Right lobe of liver (tissue), 6 donors: ENCODE results near the gene LRRC15. TPM values are rescaled to one million over a fixed set of nuclear protein-coding genes. Genes with fewer than 3 reads are reported as not detected.

Experiments
- ATAC-seq, 4 donors: fragments of 200-7000 bp; cut with Tn5 transposase; one replicate each; pipeline ENCODE4 v1.9.1; 2020; ENCODE audit warnings: mild to moderate bottlenecking in 4 of 4, moderate library complexity in 4 of 4
- DNase-seq, 3 donors: peaks; one replicate each; pipeline ENCODE4 v3.0.0-alpha.2; 2020
- H3K27ac ChIP-seq, 3 donors: fragments of 200-600 bp; one replicate each; pipeline ENCODE4 v1.8.0; 2022
- H3K27me3 ChIP-seq, 2 donors: fragments of 200-600 bp; one replicate each; pipeline ENCODE4 v1.8.0; 2022
- H3K36me3 ChIP-seq, 4 donors: fragments of 200-600 bp; sonication (generic) in 1 of 4; one replicate each; pipeline versions ENCODE4 v1.5.1 to v1.8.0; 2017 to 2022; ENCODE audit warnings: control low read depth in 1 of 4
- H3K4me1 ChIP-seq, 4 donors: fragments of 200-600 bp; sonication (generic) in 1 of 4; one replicate each; pipeline versions ENCODE4 v1.5.1 to v1.8.0; 2017 to 2022; ENCODE audit warnings: control low read depth in 1 of 4
- H3K4me3 ChIP-seq, 3 donors: fragments of 200-600 bp; one replicate each; pipeline ENCODE4 v1.8.0; 2022
- H3K9me3 ChIP-seq, 4 donors: fragments of 200-600 bp; sonication (generic) in 1 of 4; one replicate each; pipeline versions ENCODE4 v1.5.1 to v1.8.0; 2017 to 2022; ENCODE audit warnings: control low read depth in 1 of 4
- POLR2A ChIP-seq: fragments of 450-650 bp; IDR thresholded peaks from one replicate; pipeline ENCODE4 v1.6.1; 2017; ENCODE audit warnings: antibody characterized with exemption, mild to moderate bottlenecking
- WGBS: methylation state at CpG from one replicate; pipeline ENCODE4 v1.1.6; 2018; ENCODE audit warnings: low coverage, low lambda C conversion rate; ENCODE audit not compliant: insufficient coverage; ENCODE audit errors: missing lambda C conversion rate; 5-methylcytosine and 5-hydroxymethylcytosine counted together
- intact Hi-C, 2 donors: fragments of 100-400 bp; cut with DNase I; formaldehyde crosslinking; loops; one replicate each; pipeline versions ENCODE4 v1.11.2 to v1.14.1; 2022
- total RNA-seq, 6 experiments: library from RNA; depleted of rRNA in 2 of 6; stranded (reverse); fragments of >200 nt in 2 of 6; fragmentation: NEBNext Ultra II Directional in 3 of 6; extraction: Animal tissue kit (Norgen Biotek cat#: 25700) in 3 of 6; gene quantifications; one replicate each; pipeline versions ENCODE4 v1.1.0 to v1.2.4, GENCODE V29; 2016 to 2023
- TF ChIP-seq, protein P1 (sequence below), 4 donors: fragments of 200-600 bp in 3 of 4; fragments of 450-650 bp in 1 of 4; IDR thresholded peaks; one replicate each; pipeline versions ENCODE4 v1.5.1 to v1.8.0; 2016 to 2022; ENCODE audit warnings: antibody characterized with exemption in 4 of 4, mild to moderate bottlenecking in 2 of 4
- donor health status: DM: no; HTN: yes; CAD: no.
- donor health status: DM: no; HTN: no; CAD: no.
- donor health status: DM: no; HTN: no; CAD: no.
- donor health status: DM: no; HTN: yes; CAD: no.
- donor health status: DM: no; HTN: yes; CAD: no.

LRRC15 gene
- total RNA-seq, 6 experiments from 2014 or later, result 0.07 to 0.37 (median 0.09) TPM; not detected in 1

DNA sequence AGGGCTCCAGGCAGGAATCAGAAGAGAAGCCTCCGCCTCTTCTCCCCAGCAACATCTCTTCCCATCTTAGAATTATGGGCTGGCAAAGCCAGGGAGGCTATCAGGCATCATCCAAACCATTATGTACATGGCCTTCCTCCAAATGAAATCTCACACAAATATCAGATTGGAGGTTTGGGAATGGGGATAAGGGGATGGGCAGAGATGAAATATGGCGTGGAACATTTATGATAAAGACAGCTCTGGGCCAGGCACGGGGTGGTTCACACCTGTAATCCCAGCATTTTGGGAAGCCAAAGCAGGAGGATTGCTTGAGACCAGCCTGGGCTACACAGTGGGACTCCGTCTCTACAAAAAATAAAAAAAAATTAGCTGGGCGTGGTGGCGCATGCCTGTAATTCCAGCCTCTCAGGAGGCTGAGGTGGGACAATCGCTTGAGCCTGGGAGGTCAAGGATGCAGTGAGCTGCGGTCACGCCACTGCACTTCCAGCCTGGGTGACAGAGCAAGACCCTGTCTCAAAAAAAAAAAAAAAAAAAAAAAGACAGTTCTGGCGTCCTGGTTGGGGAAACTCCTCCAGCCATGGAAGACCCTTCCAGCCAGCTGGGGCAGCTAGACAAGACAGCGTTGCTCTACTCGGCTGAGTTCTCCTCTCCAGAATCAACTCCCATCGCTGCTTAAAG lies 55.0 kb downstream of the LRRC15 start:
- DNase-seq (peak in 1 of 3 donors; percentile 31), ATAC-seq (no peak)
- intact Hi-C loops, result loop anchor here (5.0 to 10.0 kb wide), 5 partner anchors 150 to 537 kb away; no protein-coding TSS in a partner anchor
- Histone ChIP-seq H3K27me3 (no peaks in the 10 kb centered on the region), H3K27ac (no peak overlapping the region), H3K4me3 (no peak overlapping the region), H3K9me3 (no peaks in the 10 kb centered on the region), H3K36me3 (no peaks in the 10 kb centered on the region), H3K4me1 (peaks cover 0 to 5% (median 3%) of the 10 kb centered on the region in 4 donors)
- TF ChIP-seq POLR2A, result no peak
- TF ChIP-seq, protein P1, sequence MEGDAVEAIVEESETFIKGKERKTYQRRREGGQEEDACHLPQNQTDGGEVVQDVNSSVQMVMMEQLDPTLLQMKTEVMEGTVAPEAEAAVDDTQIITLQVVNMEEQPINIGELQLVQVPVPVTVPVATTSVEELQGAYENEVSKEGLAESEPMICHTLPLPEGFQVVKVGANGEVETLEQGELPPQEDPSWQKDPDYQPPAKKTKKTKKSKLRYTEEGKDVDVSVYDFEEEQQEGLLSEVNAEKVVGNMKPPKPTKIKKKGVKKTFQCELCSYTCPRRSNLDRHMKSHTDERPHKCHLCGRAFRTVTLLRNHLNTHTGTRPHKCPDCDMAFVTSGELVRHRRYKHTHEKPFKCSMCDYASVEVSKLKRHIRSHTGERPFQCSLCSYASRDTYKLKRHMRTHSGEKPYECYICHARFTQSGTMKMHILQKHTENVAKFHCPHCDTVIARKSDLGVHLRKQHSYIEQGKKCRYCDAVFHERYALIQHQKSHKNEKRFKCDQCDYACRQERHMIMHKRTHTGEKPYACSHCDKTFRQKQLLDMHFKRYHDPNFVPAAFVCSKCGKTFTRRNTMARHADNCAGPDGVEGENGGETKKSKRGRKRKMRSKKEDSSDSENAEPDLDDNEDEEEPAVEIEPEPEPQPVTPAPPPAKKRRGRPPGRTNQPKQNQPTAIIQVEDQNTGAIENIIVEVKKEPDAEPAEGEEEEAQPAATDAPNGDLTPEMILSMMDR (IDR thresholded peaks at IDR 0.05), result no peak
- WGBS, result 76% methylated on average over 7 of the region's 13 CpGs

DNA sequence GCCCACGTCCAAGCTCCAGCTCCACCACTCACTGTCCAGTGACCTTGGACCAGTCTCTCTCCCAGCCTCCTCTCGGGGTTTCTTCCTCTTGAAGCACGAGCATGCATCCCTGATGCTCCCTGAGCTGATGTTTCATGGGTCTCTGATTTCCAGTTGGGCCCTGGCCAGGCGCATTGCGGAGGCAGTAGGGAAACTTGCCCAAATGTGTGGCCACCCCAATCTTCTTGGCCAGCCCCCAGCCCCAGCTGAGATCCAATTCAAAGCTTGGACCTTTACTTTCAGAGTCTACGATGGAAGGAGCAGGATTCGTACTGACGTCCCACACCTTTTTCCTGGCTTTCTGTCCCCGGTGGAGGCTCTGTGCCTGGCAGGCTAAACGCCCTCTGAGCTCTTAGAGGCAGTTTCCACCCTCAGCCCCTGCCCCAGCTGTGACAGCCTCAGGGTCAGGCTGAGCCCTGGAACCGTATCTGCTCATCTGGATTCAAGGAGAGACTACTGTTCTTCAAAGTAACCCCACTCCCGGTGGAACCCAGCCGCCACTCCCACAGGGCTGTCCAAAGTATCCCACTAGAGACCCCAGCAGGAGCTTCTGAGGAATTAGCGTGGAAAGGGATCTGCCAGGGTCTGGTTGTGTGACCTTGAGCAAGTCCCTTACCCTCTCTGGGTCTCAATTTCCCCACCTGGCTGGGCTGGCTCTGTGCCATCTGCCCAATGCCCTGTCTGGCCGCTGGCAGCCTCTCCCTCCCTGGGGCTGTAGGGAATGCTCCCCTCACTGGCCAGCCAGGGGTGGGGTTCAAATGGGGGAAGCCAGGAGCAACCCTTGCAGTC lies 55.8 kb downstream of the LRRC15 start:
- no peak for ATAC-seq
- no peak overlapping the region for H3K27ac ChIP-seq
- intact Hi-C loops, result loop anchor here (5.0 to 10.0 kb wide), 3 partner anchors 149 to 536 kb away; no protein-coding TSS in a partner anchor

DNA sequence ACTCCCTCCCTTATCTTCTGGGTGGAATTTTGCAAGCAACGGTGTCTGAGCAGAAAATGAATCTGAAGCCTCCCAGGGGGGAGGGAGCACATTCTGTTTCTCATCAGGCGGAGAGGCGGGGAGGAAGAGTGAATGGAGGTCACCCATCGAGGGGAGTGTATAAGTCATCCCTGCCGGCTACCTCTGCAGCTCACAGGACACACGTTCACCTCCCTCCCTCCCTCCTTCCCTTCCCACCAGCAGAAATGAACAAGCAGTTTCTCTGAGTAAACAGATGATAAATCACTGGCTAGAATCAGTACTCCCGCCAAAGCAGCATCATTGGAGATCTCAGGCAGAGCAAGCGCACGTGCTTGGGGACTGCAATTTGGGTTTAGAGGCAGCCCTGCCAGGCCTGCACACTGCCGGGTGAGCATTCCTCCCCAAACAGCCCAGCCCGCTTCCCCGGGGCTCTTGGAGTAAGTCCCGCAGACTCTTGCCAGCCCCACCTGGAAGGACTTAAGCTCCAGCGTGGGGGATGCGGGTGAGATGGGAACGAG lies 56.7 kb downstream of the LRRC15 start:
- no peak overlapping the region for H3K27ac ChIP-seq
- no peak overlapping the region for H3K4me3 ChIP-seq

More for the DNA sequence above, 55.8 kb downstream of the LRRC15 start:
- Histone ChIP-seq H3K27me3 (no peaks in the 10 kb centered on the region), H3K9me3 (no peaks in the 10 kb centered on the region), H3K36me3 (no peaks in the 10 kb centered on the region), H3K4me3 (no peak overlapping the region), H3K4me1 (peaks cover 0 to 5% (median 3%) of the 10 kb centered on the region in 4 donors)
- DNase-seq, result peak in 1 of 3 donors; percentile 57
- no peak for TF ChIP-seq POLR2A
- TF ChIP-seq, protein P1 (IDR thresholded peaks at IDR 0.05), result no peak
- WGBS, result 49% methylated on average over 4 of the region's 15 CpGs

DNA sequence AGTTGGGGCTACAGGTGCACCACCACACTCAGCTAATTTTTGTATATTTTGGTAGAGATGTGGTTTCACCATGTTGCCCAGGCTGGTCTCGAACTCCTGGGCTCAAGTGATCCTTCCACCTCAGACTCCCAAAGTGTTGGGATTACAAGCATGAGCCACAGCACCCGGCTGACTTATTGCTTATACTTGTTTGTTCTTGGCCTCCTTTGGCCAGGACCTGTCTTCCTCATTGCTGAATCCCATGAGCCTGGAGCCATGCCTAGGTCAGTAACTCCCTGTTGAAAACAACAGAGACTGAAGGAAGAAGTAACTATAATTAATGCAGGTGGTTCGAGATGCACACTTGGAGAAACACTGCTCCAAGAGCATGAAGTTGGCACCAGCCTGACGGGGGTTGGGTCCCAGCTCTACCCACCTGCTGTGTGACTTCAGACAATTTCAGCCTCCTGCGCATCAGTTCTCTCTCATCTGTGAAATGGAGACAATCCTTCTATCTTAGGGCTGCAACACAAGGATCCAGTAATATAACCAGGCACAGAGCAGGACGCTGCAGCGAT lies 57.3 kb downstream of the LRRC15 start:
- no peak overlapping the region for H3K4me3 ChIP-seq
- H3K27ac ChIP-seq, result no peak overlapping the region
- ATAC-seq (no peak), DNase-seq (no peak)
- no peaks in the 10 kb centered on the region for H3K36me3 ChIP-seq
- TF ChIP-seq, protein P1 (IDR thresholded peaks at IDR 0.05), result no peak
- TF ChIP-seq POLR2A, result no peak
- WGBS, result 45% methylated on average over 4 of the region's 7 CpGs
- peaks cover 0 to 5% (median 3%) of the 10 kb centered on the region in 4 donors for H3K4me1 ChIP-seq
- H3K27me3 ChIP-seq, result no peaks in the 10 kb centered on the region
- no peaks in the 10 kb centered on the region for H3K9me3 ChIP-seq
- intact Hi-C loops, result loop anchor here (5.0 to 10.0 kb wide), 3 partner anchors 147 to 535 kb away; no protein-coding TSS in a partner anchor

More for the DNA sequence above, 56.7 kb downstream of the LRRC15 start:
- TF ChIP-seq POLR2A, result no peak
- TF ChIP-seq, protein P1 (IDR thresholded peaks at IDR 0.05), result no peak
- DNase-seq, result peak in 1 of 3 donors; percentile 53
- ATAC-seq, result peak in 1 of 4 donors; percentile 8
- intact Hi-C loops, result loop anchor here (5.0 to 10.0 kb wide), 3 partner anchors 148 to 536 kb away; no protein-coding TSS in a partner anchor
- Histone ChIP-seq H3K36me3 (no peaks in the 10 kb centered on the region), H3K27me3 (no peaks in the 10 kb centered on the region), H3K4me1 (peaks cover 0 to 5% (median 3%) of the 10 kb centered on the region in 4 donors), H3K9me3 (no peaks in the 10 kb centered on the region)
- WGBS, result 40% methylated on average over 12 of the region's 16 CpGs
